Neuron (in vitro differentiated cells): ENCODE data around the gene TAS2R38.

Experiments used
- H2AFZ ChIP-seq: one replicate; pipeline ENCODE4 v1.6.1; 2013; ENCODE audit warnings: low read depth, mild to moderate bottlenecking, inconsistent platforms, low read length, moderate library complexity
- H3K27me3 ChIP-seq: one replicate; pipeline ENCODE4 v1.6.1; 2013; ENCODE audit warnings: low read length; ENCODE audit not compliant: insufficient read depth
- H3K36me3 ChIP-seq: one replicate; pipeline ENCODE4 v1.6.1; 2013; ENCODE audit warnings: low read length; ENCODE audit not compliant: insufficient read depth
- H3K4me1 ChIP-seq: one replicate; pipeline ENCODE4 v1.6.1; 2013; ENCODE audit warnings: low read length; ENCODE audit not compliant: insufficient read depth
- H3K4me3 ChIP-seq: 2 replicates; pipeline ENCODE4 v1.5.1; 2013; ENCODE audit warnings: mild to moderate bottlenecking, low read length, moderate library complexity
- H3K9me3 ChIP-seq: one replicate; pipeline ENCODE4 v1.6.1; 2013; ENCODE audit warnings: low read length

Gene TAS2R38

GRCh38 chr7:141973673-141974072 is at the start of gene TAS2R38:
TAS2R38 (minus strand) TSS chr7:141973773; CDS start chr7:141973689, 84 bp downstream.
- H3K4me3 ChIP-seq, result no peak within 1 kb of the TSS
- no peaks in the 10 kb centered on the region for H3K27me3 ChIP-seq
- H3K36me3 ChIP-seq, result no peaks in the 10 kb centered on the region
- H2AFZ ChIP-seq, result no peak within 1 kb of the TSS
- no peaks in the 10 kb centered on the region for H3K9me3 ChIP-seq
- peaks cover 3% of the 10 kb centered on the region for H3K4me1 ChIP-seq

- no peak overlapping the region for H3K4me3 ChIP-seq
- H2AFZ ChIP-seq, result no peak overlapping the region
- no peaks in the 10 kb centered on the region for H3K9me3 ChIP-seq
- no peaks in the 10 kb centered on the region for H3K4me1 ChIP-seq
- H3K27me3 ChIP-seq, result no peaks in the 10 kb centered on the region
- H3K36me3 ChIP-seq, result no peaks in the 10 kb centered on the region
These were observed 44.6 kb upstream of the TAS2R38 start for GRCh38 chr7:142018154-142018553.

GRCh38 chr7:142017451-142017850 is 43.9 kb upstream of the TAS2R38 start:
- H2AFZ ChIP-seq, result no peak overlapping the region
- H3K4me1 ChIP-seq, result no peaks in the 10 kb centered on the region
- no peaks in the 10 kb centered on the region for H3K27me3 ChIP-seq
- H3K9me3 ChIP-seq, result no peaks in the 10 kb centered on the region
- H3K4me3 ChIP-seq, result no peak overlapping the region
- H3K36me3 ChIP-seq, result no peaks in the 10 kb centered on the region

- H3K4me1 ChIP-seq, result no peaks in the 10 kb centered on the region
- H3K9me3 ChIP-seq, result no peaks in the 10 kb centered on the region
These were observed 39.4 kb upstream of the TAS2R38 start for GRCh38 chr7:142012825-142013511.

GRCh38 chr7:142010952-142011548 is 37.5 kb upstream of the TAS2R38 start:
- Histone ChIP-seq H2AFZ (no peak overlapping the region), H3K4me3 (no peak overlapping the region), H3K27me3 (no peaks in the 10 kb centered on the region), H3K36me3 (no peaks in the 10 kb centered on the region), H3K9me3 (no peaks in the 10 kb centered on the region), H3K4me1 (no peaks in the 10 kb centered on the region)

More at GRCh38 chr7:142012825-142013511, 39.4 kb upstream of the TAS2R38 start:
- H3K36me3 ChIP-seq, result no peaks in the 10 kb centered on the region
- H3K4me3 ChIP-seq, result no peak overlapping the region
- H2AFZ ChIP-seq, result no peak overlapping the region
- no peaks in the 10 kb centered on the region for H3K27me3 ChIP-seq

- H3K36me3 ChIP-seq, result no peaks in the 10 kb centered on the region
- no peaks in the 10 kb centered on the region for H3K4me1 ChIP-seq
- no peaks in the 10 kb centered on the region for H3K27me3 ChIP-seq
- no peaks in the 10 kb centered on the region for H3K9me3 ChIP-seq
- no peak overlapping the region for H3K4me3 ChIP-seq
- H2AFZ ChIP-seq, result no peak overlapping the region
These were observed 35.6 kb upstream of the TAS2R38 start for GRCh38 chr7:142009187-142009586.

GRCh38 chr7:142006577-142006976 is 33.0 kb upstream of the TAS2R38 start:
- no peaks in the 10 kb centered on the region for H3K27me3 ChIP-seq
- no peaks in the 10 kb centered on the region for H3K36me3 ChIP-seq
- H2AFZ ChIP-seq, result no peak overlapping the region
- no peaks in the 10 kb centered on the region for H3K9me3 ChIP-seq
- H3K4me3 ChIP-seq, result no peak overlapping the region
- H3K4me1 ChIP-seq, result no peaks in the 10 kb centered on the region

- Histone ChIP-seq H3K27me3 (no peaks in the 10 kb centered on the region), H2AFZ (no peak overlapping the region), H3K4me1 (peaks cover 3% of the 10 kb centered on the region), H3K9me3 (no peaks in the 10 kb centered on the region), H3K4me3 (no peak overlapping the region), H3K36me3 (no peaks in the 10 kb centered on the region)
These were observed 28.6 kb upstream of the TAS2R38 start for GRCh38 chr7:142002179-142002578.

GRCh38 chr7:142001163-142001874 is 27.7 kb upstream of the TAS2R38 start:
- Histone ChIP-seq H2AFZ (no peak overlapping the region), H3K36me3 (no peaks in the 10 kb centered on the region), H3K9me3 (no peaks in the 10 kb centered on the region), H3K4me1 (peaks cover 3% of the 10 kb centered on the region), H3K4me3 (no peak overlapping the region), H3K27me3 (no peaks in the 10 kb centered on the region)

- Histone ChIP-seq H2AFZ (no peak overlapping the region), H3K4me3 (no peak overlapping the region), H3K36me3 (no peaks in the 10 kb centered on the region), H3K27me3 (no peaks in the 10 kb centered on the region), H3K4me1 (peaks cover 3% of the 10 kb centered on the region), H3K9me3 (no peaks in the 10 kb centered on the region)
These were observed 26.7 kb upstream of the TAS2R38 start for GRCh38 chr7:142000244-142000643.

GRCh38 chr7:141999058-141999623 is 25.6 kb upstream of the TAS2R38 start:
- Histone ChIP-seq H3K36me3 (no peaks in the 10 kb centered on the region), H3K9me3 (no peaks in the 10 kb centered on the region), H3K27me3 (no peaks in the 10 kb centered on the region), H2AFZ (no peak overlapping the region), H3K4me3 (no peak overlapping the region), H3K4me1 (peaks cover 3% of the 10 kb centered on the region)

GRCh38 chr7:141993354-141993753 is 19.8 kb upstream of the TAS2R38 start:
- Histone ChIP-seq H3K36me3 (no peaks in the 10 kb centered on the region), H3K9me3 (no peaks in the 10 kb centered on the region), H3K27me3 (no peaks in the 10 kb centered on the region), H3K4me1 (no peaks in the 10 kb centered on the region), H2AFZ (no peak overlapping the region), H3K4me3 (no peak overlapping the region)

- H3K4me1 ChIP-seq, result no peaks in the 10 kb centered on the region
- no peaks in the 10 kb centered on the region for H3K36me3 ChIP-seq
These were observed 19.1 kb upstream of the TAS2R38 start for GRCh38 chr7:141992688-141993087.

More at GRCh38 chr7:141992688-141993087, 19.1 kb upstream of the TAS2R38 start:
- Histone ChIP-seq H3K27me3 (no peaks in the 10 kb centered on the region), H3K4me3 (no peak overlapping the region), H2AFZ (no peak overlapping the region), H3K9me3 (no peaks in the 10 kb centered on the region)
